Measurements from ENCODE around the gene ERC2.

The ERC2 gene

DNA sequence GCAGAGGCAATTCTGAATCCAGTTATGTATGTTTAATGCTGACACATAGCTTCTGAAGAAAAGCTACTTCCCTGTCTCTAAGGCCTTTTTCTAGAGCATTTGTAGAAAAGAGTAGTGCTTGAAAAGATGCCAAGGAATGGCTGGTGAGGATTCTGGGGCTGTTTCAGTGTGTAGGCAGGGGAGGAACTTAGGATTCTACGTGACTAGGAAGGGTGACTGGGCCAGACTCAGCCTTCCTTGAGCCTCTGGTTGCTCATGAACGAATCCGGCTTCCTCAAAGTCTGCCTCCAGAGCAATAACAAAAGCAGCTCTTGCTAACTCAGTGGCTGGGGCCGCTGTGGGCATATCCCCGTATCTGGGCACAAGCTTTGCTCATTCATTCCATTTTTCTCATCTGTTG lies 876.4 kb downstream of the ERC2 start:
- TF ChIP-seq, protein P1, sequence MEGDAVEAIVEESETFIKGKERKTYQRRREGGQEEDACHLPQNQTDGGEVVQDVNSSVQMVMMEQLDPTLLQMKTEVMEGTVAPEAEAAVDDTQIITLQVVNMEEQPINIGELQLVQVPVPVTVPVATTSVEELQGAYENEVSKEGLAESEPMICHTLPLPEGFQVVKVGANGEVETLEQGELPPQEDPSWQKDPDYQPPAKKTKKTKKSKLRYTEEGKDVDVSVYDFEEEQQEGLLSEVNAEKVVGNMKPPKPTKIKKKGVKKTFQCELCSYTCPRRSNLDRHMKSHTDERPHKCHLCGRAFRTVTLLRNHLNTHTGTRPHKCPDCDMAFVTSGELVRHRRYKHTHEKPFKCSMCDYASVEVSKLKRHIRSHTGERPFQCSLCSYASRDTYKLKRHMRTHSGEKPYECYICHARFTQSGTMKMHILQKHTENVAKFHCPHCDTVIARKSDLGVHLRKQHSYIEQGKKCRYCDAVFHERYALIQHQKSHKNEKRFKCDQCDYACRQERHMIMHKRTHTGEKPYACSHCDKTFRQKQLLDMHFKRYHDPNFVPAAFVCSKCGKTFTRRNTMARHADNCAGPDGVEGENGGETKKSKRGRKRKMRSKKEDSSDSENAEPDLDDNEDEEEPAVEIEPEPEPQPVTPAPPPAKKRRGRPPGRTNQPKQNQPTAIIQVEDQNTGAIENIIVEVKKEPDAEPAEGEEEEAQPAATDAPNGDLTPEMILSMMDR (IDR thresholded peaks at IDR 0.05; ENCODE audit: unreplicated experiment in 3 of 3) = no peak
- peaks cover 3% of the 10 kb centered on the region for H3K9me3 Mint-ChIP-seq
- no peak overlapping the region for H3K4me3 Mint-ChIP-seq
- peak overlapping the region in 2 of 3 experiments; percentile 7 to 48 for H3K27ac Mint-ChIP-seq
- no peaks in the 10 kb centered on the region for H3K36me3 Mint-ChIP-seq (ENCODE audit: low read depth)
- peaks cover 4% of the 10 kb centered on the region for H3K27me3 Mint-ChIP-seq (ENCODE audit: low read depth)
- H3K4me1 Mint-ChIP-seq = peaks cover 22% of the 10 kb centered on the region

DNA sequence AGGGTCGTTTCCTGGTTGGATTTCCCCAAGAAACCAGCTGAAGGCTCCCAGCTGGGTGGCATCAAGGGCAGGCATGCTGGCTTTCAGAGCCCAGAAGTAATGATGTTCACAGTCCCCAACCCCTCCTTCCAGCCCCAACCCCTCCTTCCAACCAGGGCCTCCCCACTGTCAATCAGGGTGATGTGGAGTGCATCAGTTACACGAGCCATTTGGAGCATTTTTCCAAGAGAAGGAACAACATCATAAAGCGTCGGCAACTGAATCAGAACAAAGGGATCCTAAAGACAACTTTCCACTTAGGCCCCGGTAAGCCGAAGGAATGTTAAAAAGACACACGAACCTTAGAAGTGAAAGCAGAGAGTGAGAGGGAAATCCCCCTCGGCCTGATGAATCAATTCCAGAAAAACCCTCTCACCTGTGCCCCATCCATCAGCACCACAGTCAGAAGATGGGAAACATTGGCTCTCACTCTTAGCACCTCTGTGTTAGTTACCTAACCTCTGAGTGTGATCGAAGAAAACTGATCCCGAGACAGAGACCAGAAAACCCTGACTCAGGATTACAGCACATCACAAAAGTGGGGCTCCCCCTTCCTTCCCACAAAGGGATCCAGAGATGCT lies 880.0 kb downstream of the ERC2 start:
- Mint-ChIP-seq H3K9me3 (no peaks in the 10 kb centered on the region), H3K4me1 (peaks cover 30% of the 10 kb centered on the region), H3K27ac (peak overlapping the region in 2 of 3 experiments; percentile 54 to 66), H3K27me3 (ENCODE audit: low read depth) (peaks cover 8% of the 10 kb centered on the region), H3K4me3 (no peak overlapping the region), H3K36me3 (ENCODE audit: low read depth) (no peaks in the 10 kb centered on the region)
- TF ChIP-seq, protein P1 (IDR thresholded peaks at IDR 0.05; ENCODE audit: unreplicated experiment in 3 of 3) = no peak

DNA sequence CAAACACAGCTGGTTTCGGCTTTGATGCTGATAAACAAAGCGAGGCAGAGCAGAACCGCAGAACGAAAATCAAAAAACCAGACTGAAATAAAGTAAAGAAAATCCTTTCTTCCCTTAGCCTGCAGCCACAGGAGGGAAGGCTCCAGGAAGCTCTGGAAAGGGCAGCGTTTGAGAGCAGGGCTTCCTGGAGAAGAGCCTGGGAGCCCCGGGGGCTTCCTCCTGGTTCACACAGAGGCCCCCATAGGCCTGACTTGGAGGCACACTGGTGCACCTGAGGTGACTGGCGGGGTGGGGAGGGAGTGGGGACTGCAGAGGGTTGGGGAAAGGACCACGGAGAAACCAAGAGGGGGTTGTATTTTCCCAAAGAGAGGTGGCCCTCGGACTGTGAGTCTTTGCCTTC lies 882.4 kb downstream of the ERC2 start:
- Mint-ChIP-seq H3K36me3 (ENCODE audit: low read depth) (no peaks in the 10 kb centered on the region), H3K4me1 (peaks cover 24% of the 10 kb centered on the region), H3K4me3 (no peak overlapping the region)

DNA sequence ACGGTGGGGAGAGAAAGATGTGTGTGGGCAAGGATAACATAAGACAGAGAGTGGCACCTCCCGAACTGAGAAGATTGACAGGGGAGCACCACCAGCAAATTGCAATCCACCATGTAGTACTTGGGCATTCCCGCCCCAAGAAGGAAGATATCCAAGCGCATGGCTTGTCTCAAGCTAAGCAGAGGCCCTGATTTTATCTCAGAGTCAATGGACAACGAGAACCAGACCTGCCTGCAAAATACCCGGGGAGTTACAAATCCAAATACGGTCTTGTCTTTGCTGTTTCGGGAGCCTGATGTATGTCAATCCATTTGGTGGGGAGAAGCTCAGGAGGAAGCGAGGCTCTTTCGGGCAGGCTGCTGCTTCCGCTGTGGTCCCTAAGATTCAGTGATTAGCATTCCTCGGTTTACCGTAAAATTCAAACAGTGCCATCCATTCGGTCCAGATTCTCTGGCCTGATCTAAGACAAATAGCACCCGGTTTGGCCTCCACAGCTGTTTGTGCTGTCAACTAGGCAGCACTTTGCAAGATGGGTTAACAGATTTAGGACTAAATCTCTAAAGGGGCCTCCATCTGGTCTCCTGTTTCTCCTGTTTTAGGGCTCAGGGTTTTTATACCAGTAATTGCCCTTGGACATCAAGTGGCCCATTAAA lies 883.4 kb downstream of the ERC2 start:
- Mint-ChIP-seq H3K27me3 (ENCODE audit: low read depth) (peaks cover 15% of the 10 kb centered on the region), H3K9me3 (peaks cover under 1% of the 10 kb centered on the region), H3K4me3 (no peak overlapping the region), H3K27ac (peak overlapping the region in 1 of 3 experiments; percentile 1), H3K36me3 (ENCODE audit: low read depth) (no peaks in the 10 kb centered on the region), H3K4me1 (peaks cover 27% of the 10 kb centered on the region)
- TF ChIP-seq, protein P1 (IDR thresholded peaks at IDR 0.05; ENCODE audit: unreplicated experiment in 3 of 3) = no peak

More for the DNA sequence above, 882.4 kb downstream of the ERC2 start:
- TF ChIP-seq, protein P1 (IDR thresholded peaks at IDR 0.05; ENCODE audit: unreplicated experiment in 3 of 3) = no peak
- Mint-ChIP-seq H3K9me3 (no peaks in the 10 kb centered on the region), H3K27me3 (ENCODE audit: low read depth) (peaks cover 15% of the 10 kb centered on the region), H3K27ac (no peak overlapping the region)

DNA sequence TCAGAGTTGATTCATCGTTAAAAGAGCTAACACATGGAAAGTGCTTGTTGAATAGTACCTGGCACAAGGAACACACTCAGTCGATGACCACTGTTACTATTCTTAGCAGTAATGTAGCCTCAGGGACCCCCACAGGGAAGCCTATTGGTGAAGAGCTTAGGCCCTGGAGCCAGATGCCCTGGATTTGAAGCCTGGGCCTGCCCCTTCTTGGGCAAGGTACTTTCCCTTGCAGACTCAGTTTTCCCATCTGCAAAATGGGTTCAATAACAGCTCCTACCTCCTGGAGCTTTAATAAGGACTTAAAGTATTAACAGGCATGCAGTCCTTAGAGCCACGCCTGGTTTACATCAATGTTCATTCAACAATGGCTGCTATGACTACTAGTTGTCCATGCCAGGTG lies 884.2 kb downstream of the ERC2 start:
- H3K27me3 Mint-ChIP-seq (ENCODE audit: low read depth) = peaks cover 15% of the 10 kb centered on the region
- peaks cover 2% of the 10 kb centered on the region for H3K9me3 Mint-ChIP-seq
- no peaks in the 10 kb centered on the region for H3K36me3 Mint-ChIP-seq (ENCODE audit: low read depth)
- H3K27ac Mint-ChIP-seq = no peak overlapping the region
- H3K4me1 Mint-ChIP-seq = peaks cover 35% of the 10 kb centered on the region
- TF ChIP-seq, protein P1 (IDR thresholded peaks at IDR 0.05; ENCODE audit: unreplicated experiment in 3 of 3) = no peak
- H3K4me3 Mint-ChIP-seq = no peak overlapping the region

DNA sequence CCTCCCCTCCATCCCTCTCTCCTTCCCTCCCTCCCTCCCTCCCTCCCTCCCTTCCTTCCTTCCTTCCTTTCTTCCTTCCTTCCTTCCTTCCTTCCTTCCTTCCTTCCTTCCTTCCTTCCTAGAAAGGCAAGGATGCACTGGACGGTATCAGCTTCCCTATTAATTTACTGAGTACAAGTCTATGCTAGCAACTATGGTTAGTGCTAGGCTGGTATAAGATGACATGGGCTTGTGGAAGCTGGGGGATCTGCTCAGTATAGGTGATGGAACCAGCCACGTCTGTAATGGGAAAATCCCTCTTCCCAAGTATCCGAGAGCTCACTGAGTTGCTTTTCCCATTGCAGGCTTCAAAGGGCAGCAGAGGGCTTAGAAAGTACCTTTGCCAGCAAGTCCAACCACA lies 884.8 kb downstream of the ERC2 start:
- Mint-ChIP-seq H3K9me3 (peaks cover 2% of the 10 kb centered on the region), H3K36me3 (ENCODE audit: low read depth) (no peaks in the 10 kb centered on the region), H3K4me1 (peaks cover 39% of the 10 kb centered on the region), H3K27me3 (ENCODE audit: low read depth) (peaks cover 15% of the 10 kb centered on the region), H3K27ac (no peak overlapping the region), H3K4me3 (no peak overlapping the region)
- TF ChIP-seq, protein P1 (IDR thresholded peaks at IDR 0.05; ENCODE audit: unreplicated experiment in 3 of 3) = no peak
